Measurements from ENCODE around the gene USP7. TPM values are rescaled to one million over a fixed set of nuclear protein-coding genes. Genes with fewer than 3 reads are reported as not detected.
A peak's percentile ranks its signal among the peaks of the same experiment; 100 is the strongest.

USP7 gene
- total RNA-seq, 1 donor from 2014 or later = 136 TPM

GRCh38 chr16:8912793-8913192 lies 50.9 kb downstream of the USP7 start:
- TF ChIP-seq CTCF (IDR thresholded peaks at IDR 0.05; ENCODE audit: unreplicated experiment) = no peak
- H3K27ac Mint-ChIP-seq = no peak overlapping the region
- no peaks in the 10 kb centered on the region for H3K9me3 Mint-ChIP-seq
- H3K36me3 Mint-ChIP-seq = peaks cover 56% of the 10 kb centered on the region
- H3K4me1 Mint-ChIP-seq = peaks cover 7% of the 10 kb centered on the region
- H3K4me3 Mint-ChIP-seq = no peak overlapping the region
- DNase-seq (ENCODE audit: low spot score in 2 of 2, unreplicated experiment in 2 of 2) = no peak
- no peaks in the 10 kb centered on the region for H3K27me3 Mint-ChIP-seq (ENCODE audit: low read depth)

GRCh38 chr16:8910811-8911210 lies 52.9 kb downstream of the USP7 start:
- Mint-ChIP-seq H3K27ac (no peak overlapping the region), H3K36me3 (peaks cover 51% of the 10 kb centered on the region), H3K27me3 (ENCODE audit: low read depth) (no peaks in the 10 kb centered on the region), H3K4me1 (peaks cover 7% of the 10 kb centered on the region), H3K9me3 (no peaks in the 10 kb centered on the region), H3K4me3 (no peak overlapping the region)
- DNase-seq (ENCODE audit: low spot score in 2 of 2, unreplicated experiment in 2 of 2) = no peak
- no peak for TF ChIP-seq CTCF (IDR thresholded peaks at IDR 0.05; ENCODE audit: unreplicated experiment)

GRCh38 chr16:8908810-8909468 lies 54.8 kb downstream of the USP7 start:
- no peaks in the 10 kb centered on the region for H3K27me3 Mint-ChIP-seq (ENCODE audit: low read depth)
- no peaks in the 10 kb centered on the region for H3K9me3 Mint-ChIP-seq
- H3K36me3 Mint-ChIP-seq = peaks cover 49% of the 10 kb centered on the region
- no peak overlapping the region for H3K4me3 Mint-ChIP-seq
- no peak for TF ChIP-seq CTCF (IDR thresholded peaks at IDR 0.05; ENCODE audit: unreplicated experiment)
- peaks cover 7% of the 10 kb centered on the region for H3K4me1 Mint-ChIP-seq
- H3K27ac Mint-ChIP-seq = peak overlapping the region; percentile 54
- no peak for DNase-seq (ENCODE audit: low spot score in 2 of 2, unreplicated experiment in 2 of 2)

- no peak for TF ChIP-seq CTCF (IDR thresholded peaks at IDR 0.05; ENCODE audit: unreplicated experiment)
- Mint-ChIP-seq H3K4me3 (no peak overlapping the region), H3K27me3 (ENCODE audit: low read depth) (no peaks in the 10 kb centered on the region), H3K9me3 (no peaks in the 10 kb centered on the region), H3K4me1 (peaks cover 7% of the 10 kb centered on the region), H3K36me3 (peaks cover 50% of the 10 kb centered on the region), H3K27ac (no peak overlapping the region)
- DNase-seq (ENCODE audit: low spot score in 2 of 2, unreplicated experiment in 2 of 2) = no peak
These were observed 56.6 kb downstream of the USP7 start for GRCh38 chr16:8907096-8907495.

GRCh38 chr16:8905795-8906591 lies 57.7 kb downstream of the USP7 start:
- H3K4me3 Mint-ChIP-seq = no peak overlapping the region
- no peak for DNase-seq (ENCODE audit: low spot score in 2 of 2, unreplicated experiment in 2 of 2)
- no peak for TF ChIP-seq CTCF (IDR thresholded peaks at IDR 0.05; ENCODE audit: unreplicated experiment)
- H3K4me1 Mint-ChIP-seq = no peaks in the 10 kb centered on the region
- H3K27ac Mint-ChIP-seq = no peak overlapping the region
- H3K9me3 Mint-ChIP-seq = no peaks in the 10 kb centered on the region
- H3K36me3 Mint-ChIP-seq = peaks cover 53% of the 10 kb centered on the region
- H3K27me3 Mint-ChIP-seq (ENCODE audit: low read depth) = no peaks in the 10 kb centered on the region
